ENCODE results near the gene SPPL3. TPM values are rescaled to one million over a fixed set of nuclear protein-coding genes. Genes with fewer than 3 reads are reported as not detected.

SPPL3 gene
- total RNA-seq, 1 donor: 10.9 TPM

- Histone ChIP-seq H3K27ac (ENCODE audit: low read depth, low read length) (no peak overlapping the region), H3K79me2 (ENCODE audit: insufficient read depth, low read length) (peaks cover 67% of the 10 kb centered on the region), H3K36me3 (ENCODE audit: insufficient read depth, low read length) (no peaks in the 10 kb centered on the region), H3K27me3 (ENCODE audit: insufficient read depth, low read length) (no peaks in the 10 kb centered on the region), H3K4me3 (ENCODE audit: insufficient read depth, low read length) (no peak overlapping the region), H3K9me3 (ENCODE audit: low read depth, low read length) (no peaks in the 10 kb centered on the region), H2AFZ (ENCODE audit: low read length) (no peak overlapping the region), H4K20me1 (ENCODE audit: insufficient read depth, low read length) (peaks cover 42% of the 10 kb centered on the region), H3K4me2 (ENCODE audit: insufficient read depth, low read length) (no peak overlapping the region), H3K4me1 (ENCODE audit: insufficient read depth, low read length) (peaks cover 10% of the 10 kb centered on the region)
- no peak for DNase-seq (ENCODE audit: insufficient read length, low spot score, missing footprints)
- TF ChIP-seq, protein P1, sequence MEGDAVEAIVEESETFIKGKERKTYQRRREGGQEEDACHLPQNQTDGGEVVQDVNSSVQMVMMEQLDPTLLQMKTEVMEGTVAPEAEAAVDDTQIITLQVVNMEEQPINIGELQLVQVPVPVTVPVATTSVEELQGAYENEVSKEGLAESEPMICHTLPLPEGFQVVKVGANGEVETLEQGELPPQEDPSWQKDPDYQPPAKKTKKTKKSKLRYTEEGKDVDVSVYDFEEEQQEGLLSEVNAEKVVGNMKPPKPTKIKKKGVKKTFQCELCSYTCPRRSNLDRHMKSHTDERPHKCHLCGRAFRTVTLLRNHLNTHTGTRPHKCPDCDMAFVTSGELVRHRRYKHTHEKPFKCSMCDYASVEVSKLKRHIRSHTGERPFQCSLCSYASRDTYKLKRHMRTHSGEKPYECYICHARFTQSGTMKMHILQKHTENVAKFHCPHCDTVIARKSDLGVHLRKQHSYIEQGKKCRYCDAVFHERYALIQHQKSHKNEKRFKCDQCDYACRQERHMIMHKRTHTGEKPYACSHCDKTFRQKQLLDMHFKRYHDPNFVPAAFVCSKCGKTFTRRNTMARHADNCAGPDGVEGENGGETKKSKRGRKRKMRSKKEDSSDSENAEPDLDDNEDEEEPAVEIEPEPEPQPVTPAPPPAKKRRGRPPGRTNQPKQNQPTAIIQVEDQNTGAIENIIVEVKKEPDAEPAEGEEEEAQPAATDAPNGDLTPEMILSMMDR (IDR thresholded peaks at IDR 0.05; ENCODE audit: extremely low read depth, low read depth, low read length): no peak
Observed at GRCh38 chr12:120855823-120856588, 48.2 kb downstream of the SPPL3 start.

GRCh38 chr12:120854804-120855203 is 49.4 kb downstream of the SPPL3 start:
- H3K4me1 ChIP-seq (ENCODE audit: insufficient read depth, low read length): peaks cover 13% of the 10 kb centered on the region
- no peaks in the 10 kb centered on the region for H3K36me3 ChIP-seq (ENCODE audit: insufficient read depth, low read length)
- no peak overlapping the region for H3K4me2 ChIP-seq (ENCODE audit: insufficient read depth, low read length)
- no peak overlapping the region for H3K4me3 ChIP-seq (ENCODE audit: insufficient read depth, low read length)
- TF ChIP-seq, protein P1 (IDR thresholded peaks at IDR 0.05; ENCODE audit: extremely low read depth, low read depth, low read length): no peak
- no peaks in the 10 kb centered on the region for H3K27me3 ChIP-seq (ENCODE audit: insufficient read depth, low read length)
- DNase-seq (ENCODE audit: insufficient read length, low spot score, missing footprints): no peak
- H4K20me1 ChIP-seq (ENCODE audit: insufficient read depth, low read length): peaks cover 44% of the 10 kb centered on the region
- H2AFZ ChIP-seq (ENCODE audit: low read length): no peak overlapping the region
- H3K27ac ChIP-seq (ENCODE audit: low read depth, low read length): no peak overlapping the region
- H3K79me2 ChIP-seq (ENCODE audit: insufficient read depth, low read length): peaks cover 58% of the 10 kb centered on the region
- no peaks in the 10 kb centered on the region for H3K9me3 ChIP-seq (ENCODE audit: low read depth, low read length)

DNA sequence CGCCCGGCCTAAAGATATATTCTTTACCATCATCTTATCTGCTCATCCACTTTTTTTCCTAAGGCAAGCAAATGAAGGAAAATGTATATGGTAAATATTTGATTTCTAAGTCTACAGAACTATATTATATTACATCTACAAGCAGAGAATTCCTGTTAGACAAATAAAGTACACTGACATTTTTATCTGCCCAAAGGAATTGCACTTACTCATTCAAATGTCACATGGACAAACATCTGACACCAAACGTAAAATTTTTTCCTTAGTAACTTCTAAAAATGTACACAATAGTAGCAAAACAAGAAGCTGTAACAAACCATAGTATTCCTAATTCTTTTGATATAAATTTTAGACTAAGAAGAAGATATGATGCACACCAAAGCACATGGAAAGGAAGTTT is 51.0 kb downstream of the SPPL3 start:
- Histone ChIP-seq H3K27me3 (ENCODE audit: insufficient read depth, low read length) (no peaks in the 10 kb centered on the region), H3K9me3 (ENCODE audit: low read depth, low read length) (no peaks in the 10 kb centered on the region), H3K4me3 (ENCODE audit: insufficient read depth, low read length) (no peak overlapping the region), H3K4me1 (ENCODE audit: insufficient read depth, low read length) (peaks cover 17% of the 10 kb centered on the region), H3K36me3 (ENCODE audit: insufficient read depth, low read length) (no peaks in the 10 kb centered on the region), H3K79me2 (ENCODE audit: insufficient read depth, low read length) (peaks cover 55% of the 10 kb centered on the region), H3K4me2 (ENCODE audit: insufficient read depth, low read length) (no peak overlapping the region), H3K27ac (ENCODE audit: low read depth, low read length) (peak overlapping the region; percentile 14), H4K20me1 (ENCODE audit: insufficient read depth, low read length) (peaks cover 53% of the 10 kb centered on the region), H2AFZ (ENCODE audit: low read length) (no peak overlapping the region)
- TF ChIP-seq, protein P1 (IDR thresholded peaks at IDR 0.05; ENCODE audit: extremely low read depth, low read depth, low read length): no peak
- no peak for DNase-seq (ENCODE audit: insufficient read length, low spot score, missing footprints)

GRCh38 chr12:120851944-120852343 is 52.2 kb downstream of the SPPL3 start:
- Histone ChIP-seq H3K9me3 (ENCODE audit: low read depth, low read length) (no peaks in the 10 kb centered on the region), H3K27ac (ENCODE audit: low read depth, low read length) (no peak overlapping the region), H3K79me2 (ENCODE audit: insufficient read depth, low read length) (peaks cover 52% of the 10 kb centered on the region), H4K20me1 (ENCODE audit: insufficient read depth, low read length) (peaks cover 54% of the 10 kb centered on the region), H2AFZ (ENCODE audit: low read length) (no peak overlapping the region), H3K4me3 (ENCODE audit: insufficient read depth, low read length) (no peak overlapping the region), H3K4me1 (ENCODE audit: insufficient read depth, low read length) (peaks cover 17% of the 10 kb centered on the region), H3K4me2 (ENCODE audit: insufficient read depth, low read length) (no peak overlapping the region), H3K27me3 (ENCODE audit: insufficient read depth, low read length) (no peaks in the 10 kb centered on the region), H3K36me3 (ENCODE audit: insufficient read depth, low read length) (no peaks in the 10 kb centered on the region)
- no peak for DNase-seq (ENCODE audit: insufficient read length, low spot score, missing footprints)
- TF ChIP-seq, protein P1 (IDR thresholded peaks at IDR 0.05; ENCODE audit: extremely low read depth, low read depth, low read length): no peak

Data from osteoblast (primary cell).